Uterus (tissue), 2 donors: Measurements from ENCODE around the gene SNTG2.

Experiments used
- CTCF ChIP-seq, 4 experiments: fragments of 200-600 bp in 2 of 4; fragments of 450-650 bp in 2 of 4; sonication (generic) in 2 of 4; IDR thresholded peaks; one replicate each; pipeline ENCODE4 v1.5.1; 2016 to 2019; ENCODE audit warnings: antibody characterized with exemption in 4 of 4, mild to moderate bottlenecking in 2 of 4, moderate library complexity in 1 of 4
- POLR2A ChIP-seq, 2 donors: fragments of 450-650 bp; IDR thresholded peaks; one replicate each; pipeline ENCODE4 v1.6.1; 2016; ENCODE audit warnings: antibody characterized with exemption in 2 of 2, mild to moderate bottlenecking in 1 of 2, moderate library complexity in 1 of 2

- TF ChIP-seq CTCF (IDR thresholded peaks at IDR 0.05) (no peak), POLR2A (IDR thresholded peaks at IDR 0.05) (no peak)
Observed at GRCh38 chr2:1193801-1194200, 243.2 kb downstream of the SNTG2 start.
